Chondrocyte (in vitro differentiated cells): Measurements from ENCODE around the gene COX4I2. TPM values are rescaled to one million over a fixed set of nuclear protein-coding genes. Genes with fewer than 3 reads are reported as not detected.
"Not testable (repeated sequence)": the region's sequence is repeated elsewhere in the genome, so short reads cannot be mapped to it uniquely, and the experiment has no call there.

ENCODE experiments used
- DNase-seq: peaks from one replicate; pipeline ENCODE4 v3.0.0; 2021; ENCODE audit warnings: mixed read lengths, low spot score
- H3K27ac Mint-ChIP-seq: one replicate; pipeline ENCODE4 v1.8.0; 2021; ENCODE audit warnings: mild to moderate bottlenecking, moderate library complexity, mixed read lengths; ENCODE audit not compliant: unreplicated experiment
- H3K27me3 Mint-ChIP-seq: 2 replicates; pipeline ENCODE4 v1.8.0; 2021; ENCODE audit warnings: low read depth, mixed read lengths
- H3K36me3 Mint-ChIP-seq: 2 replicates; pipeline ENCODE4 v1.8.0; 2021; ENCODE audit warnings: low read depth, mixed read lengths
- H3K4me1 Mint-ChIP-seq: 2 replicates; pipeline ENCODE4 v1.8.0; 2021; ENCODE audit warnings: low read depth, mild to moderate bottlenecking, mixed read lengths
- H3K4me3 Mint-ChIP-seq: one replicate; pipeline ENCODE4 v1.8.0; 2021; ENCODE audit warnings: mild to moderate bottlenecking, moderate library complexity, mixed read lengths; ENCODE audit not compliant: unreplicated experiment
- H3K9me3 Mint-ChIP-seq: 2 replicates; pipeline ENCODE4 v1.8.0; 2021; ENCODE audit warnings: low read depth, mixed read lengths
- CTCF ChIP-seq: fragments of 200-600 bp; sonication (generic); IDR thresholded peaks from 2 replicates; pipeline ENCODE4 v1.5.0; 2021; ENCODE audit warnings: antibody characterized with exemption, mild to moderate bottlenecking, moderate library complexity
- total RNA-seq: library from RNA; stranded (reverse); gene quantifications from 3 replicates; pipeline ENCODE4 v1.2.1, GENCODE V29; 2021

The COX4I2 gene
- total RNA-seq, 1 donor from 2014 or later, result not detected

DNA sequence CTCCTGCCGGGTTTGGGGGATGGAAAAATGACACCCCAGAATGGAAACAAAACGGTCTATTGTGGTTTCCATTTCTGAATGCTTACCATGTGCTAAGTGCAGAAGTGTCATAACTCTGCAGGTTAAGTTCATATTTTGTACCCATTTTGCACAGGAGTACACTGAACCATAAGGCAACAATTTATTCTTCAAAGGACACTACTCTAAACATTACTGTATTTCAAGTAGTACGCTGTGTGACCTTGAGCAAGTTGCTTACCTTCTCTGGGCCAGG lies 42.4 kb upstream of the COX4I2 start:
- Mint-ChIP-seq H3K27ac (peak overlapping the region; percentile 76), H3K4me3 (no peak overlapping the region), H3K4me1 (peaks cover 31% of the 10 kb centered on the region), H3K9me3 (no peaks in the 10 kb centered on the region), H3K36me3 (no peaks in the 10 kb centered on the region), H3K27me3 (no peaks in the 10 kb centered on the region)
- TF ChIP-seq CTCF, result no peak
- DNase-seq, result no peak

DNA sequence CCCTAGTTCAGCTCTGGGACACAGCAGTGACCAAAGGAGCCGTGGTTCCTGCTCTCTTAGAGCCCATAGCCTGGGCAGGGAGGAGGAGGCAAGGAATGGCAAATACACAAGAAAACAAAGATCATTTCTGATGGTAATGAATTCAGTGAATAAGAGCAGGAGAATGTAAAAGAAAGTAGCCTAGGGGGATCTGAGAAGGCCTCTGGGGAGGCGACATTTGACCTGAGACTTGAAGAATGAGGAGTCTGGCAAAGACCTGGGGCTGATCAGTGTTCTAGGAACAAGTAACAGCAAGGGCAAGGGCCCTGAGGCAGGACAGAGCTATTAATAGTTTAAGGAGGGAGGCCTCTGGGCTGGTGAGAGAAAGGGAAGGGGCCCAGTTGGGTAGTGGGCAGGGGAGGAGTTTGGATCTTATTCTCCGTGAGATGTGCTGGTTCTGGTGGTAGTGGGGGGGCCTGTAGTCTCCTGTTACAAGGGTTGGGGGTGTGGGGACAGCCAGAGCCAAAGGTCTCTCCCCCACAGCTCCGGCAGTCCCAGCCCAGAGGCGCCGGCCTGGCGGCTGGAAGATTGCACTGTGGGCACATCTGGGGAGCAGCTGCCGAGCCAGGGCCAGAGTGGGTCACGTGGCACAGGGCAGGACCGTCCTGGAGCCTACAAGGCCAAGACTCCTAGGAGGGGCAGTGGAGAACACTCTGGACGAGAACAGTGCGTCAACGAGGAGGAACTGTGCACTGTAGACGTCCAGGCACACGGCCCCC lies 41.9 kb upstream of the COX4I2 start:
- Mint-ChIP-seq H3K4me3 (no peak overlapping the region), H3K9me3 (no peaks in the 10 kb centered on the region), H3K27me3 (no peaks in the 10 kb centered on the region), H3K36me3 (no peaks in the 10 kb centered on the region), H3K27ac (peak overlapping the region; percentile 76), H3K4me1 (peaks cover 31% of the 10 kb centered on the region)
- DNase-seq, result peak; percentile 93
- TF ChIP-seq CTCF, result no peak

GRCh38 chr20:31596412-31596715 lies 41.3 kb upstream of the COX4I2 start:
- Mint-ChIP-seq H3K4me1 (peaks cover 31% of the 10 kb centered on the region), H3K27ac (peak overlapping the region; percentile 76)
- H3K4me3 Mint-ChIP-seq, H3K27me3 Mint-ChIP-seq, H3K36me3 Mint-ChIP-seq, H3K9me3 Mint-ChIP-seq, DNase-seq: not testable (repeated sequence)

DNA sequence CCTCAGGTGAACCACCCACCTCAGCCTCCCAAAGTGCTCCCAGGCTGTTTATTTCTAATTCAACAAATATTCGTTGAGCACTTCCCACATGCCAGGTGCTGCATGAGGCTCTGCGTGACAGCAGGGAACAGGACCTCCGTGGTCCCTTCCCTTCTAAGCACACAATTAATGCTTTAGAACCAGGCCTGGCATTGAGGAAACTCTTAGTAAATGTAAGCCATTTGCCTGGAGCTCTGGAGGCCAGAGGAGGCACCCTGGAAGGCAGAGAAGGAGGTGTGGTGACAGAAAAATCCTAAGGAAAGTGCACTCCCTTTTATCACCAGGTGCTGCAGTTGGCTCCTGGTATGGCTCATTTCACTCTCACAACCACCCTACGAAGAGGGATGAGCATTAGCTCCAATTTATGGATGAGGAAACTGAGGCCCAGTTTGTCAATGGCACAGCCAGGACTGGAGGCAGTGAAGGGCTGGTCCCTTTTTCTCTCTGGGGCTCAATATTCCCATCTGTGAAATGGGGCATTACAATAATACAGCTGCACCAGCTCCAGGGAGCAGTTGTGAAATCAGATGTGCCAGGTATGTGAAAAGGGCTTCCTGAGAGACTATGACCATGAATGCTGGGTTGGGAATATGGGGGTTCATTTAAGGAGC lies 40.8 kb upstream of the COX4I2 start:
- no peak for TF ChIP-seq CTCF
- no peaks in the 10 kb centered on the region for H3K36me3 Mint-ChIP-seq
- no peaks in the 10 kb centered on the region for H3K27me3 Mint-ChIP-seq
- H3K4me3 Mint-ChIP-seq, result no peak overlapping the region
- H3K27ac Mint-ChIP-seq, result no peak overlapping the region
- peaks cover 31% of the 10 kb centered on the region for H3K4me1 Mint-ChIP-seq
- H3K9me3 Mint-ChIP-seq, result no peaks in the 10 kb centered on the region
- no peak for DNase-seq

- Mint-ChIP-seq H3K27me3 (no peaks in the 10 kb centered on the region), H3K9me3 (no peaks in the 10 kb centered on the region), H3K4me3 (no peak overlapping the region), H3K27ac (no peak overlapping the region), H3K36me3 (no peaks in the 10 kb centered on the region), H3K4me1 (peaks cover 32% of the 10 kb centered on the region)
- no peak for DNase-seq
- TF ChIP-seq CTCF, result no peak
These were observed 40.2 kb upstream of the COX4I2 start for GRCh38 chr20:31597481-31597855.

GRCh38 chr20:31602431-31602778 lies 35.3 kb upstream of the COX4I2 start:
- no peak for TF ChIP-seq CTCF
- Mint-ChIP-seq H3K36me3 (no peaks in the 10 kb centered on the region), H3K4me1 (peaks cover 45% of the 10 kb centered on the region), H3K27ac (peak overlapping the region; percentile 75), H3K9me3 (no peaks in the 10 kb centered on the region), H3K27me3 (no peaks in the 10 kb centered on the region), H3K4me3 (no peak overlapping the region)
- DNase-seq, result no peak
